ENCODE measurements around the gene NT5E. TPM values are rescaled to one million over a fixed set of nuclear protein-coding genes. Genes with fewer than 3 reads are reported as not detected.

NT5E gene
- total and polyA plus RNA-seq, 2 of the 13 experiments (the other 11 are each of a cell fraction or from before 2014, with no cell fraction given) = 9.5 to 33.0 TPM

- TF ChIP-seq CERS6 (CRISPR knock-in tag; IDR thresholded peaks at IDR 0.05) (no peak), HNF1B (CRISPR knock-in tag; IDR thresholded peaks at IDR 0.05) (peak; percentile 100), ZFP90 (CRISPR knock-in tag; IDR thresholded peaks at IDR 0.05; ENCODE audit: borderline replicate concordance) (no peak), ZNF329 (CRISPR knock-in tag; IDR thresholded peaks at IDR 0.05; ENCODE audit: low read depth) (no peak), ZNF17 (CRISPR knock-in tag; IDR thresholded peaks at IDR 0.05) (no peak), KMT2B (CRISPR knock-in tag; IDR thresholded peaks at IDR 0.05) (no peak), TBP (CRISPR knock-in tag; IDR thresholded peaks at IDR 0.05) (no peak), ZNF563 (CRISPR knock-in tag; IDR thresholded peaks at IDR 0.05) (no peak), ZXDC (CRISPR knock-in tag; IDR thresholded peaks at IDR 0.05) (no peak), SRSF1 (optimal IDR thresholded peaks at IDR 0.05; ENCODE audit: low read depth, low read length) (no peak), ZEB1 (IDR thresholded peaks at IDR 0.05; ENCODE audit: insufficient replicate concordance, low read depth) (peak; percentile 11), EEA1 (CRISPR knock-in tag; IDR thresholded peaks at IDR 0.05; ENCODE audit: borderline replicate concordance) (no peak), ZNF557 (CRISPR knock-in tag; IDR thresholded peaks at IDR 0.05) (no peak), NFKB2 (CRISPR knock-in tag; IDR thresholded peaks at IDR 0.05; ENCODE audit: borderline replicate concordance) (no peak), U2AF2 (IDR thresholded peaks at IDR 0.05; ENCODE audit: low read depth, low read length) (no peak)
- TF ChIP-seq, protein P1, sequence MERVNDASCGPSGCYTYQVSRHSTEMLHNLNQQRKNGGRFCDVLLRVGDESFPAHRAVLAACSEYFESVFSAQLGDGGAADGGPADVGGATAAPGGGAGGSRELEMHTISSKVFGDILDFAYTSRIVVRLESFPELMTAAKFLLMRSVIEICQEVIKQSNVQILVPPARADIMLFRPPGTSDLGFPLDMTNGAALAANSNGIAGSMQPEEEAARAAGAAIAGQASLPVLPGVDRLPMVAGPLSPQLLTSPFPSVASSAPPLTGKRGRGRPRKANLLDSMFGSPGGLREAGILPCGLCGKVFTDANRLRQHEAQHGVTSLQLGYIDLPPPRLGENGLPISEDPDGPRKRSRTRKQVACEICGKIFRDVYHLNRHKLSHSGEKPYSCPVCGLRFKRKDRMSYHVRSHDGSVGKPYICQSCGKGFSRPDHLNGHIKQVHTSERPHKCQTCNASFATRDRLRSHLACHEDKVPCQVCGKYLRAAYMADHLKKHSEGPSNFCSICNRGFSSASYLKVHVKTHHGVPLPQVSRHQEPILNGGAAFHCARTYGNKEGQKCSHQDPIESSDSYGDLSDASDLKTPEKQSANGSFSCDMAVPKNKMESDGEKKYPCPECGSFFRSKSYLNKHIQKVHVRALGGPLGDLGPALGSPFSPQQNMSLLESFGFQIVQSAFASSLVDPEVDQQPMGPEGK (CRISPR knock-in tag; IDR thresholded peaks at IDR 0.05) = peak; percentile 91
- TF ChIP-seq, protein P2, sequence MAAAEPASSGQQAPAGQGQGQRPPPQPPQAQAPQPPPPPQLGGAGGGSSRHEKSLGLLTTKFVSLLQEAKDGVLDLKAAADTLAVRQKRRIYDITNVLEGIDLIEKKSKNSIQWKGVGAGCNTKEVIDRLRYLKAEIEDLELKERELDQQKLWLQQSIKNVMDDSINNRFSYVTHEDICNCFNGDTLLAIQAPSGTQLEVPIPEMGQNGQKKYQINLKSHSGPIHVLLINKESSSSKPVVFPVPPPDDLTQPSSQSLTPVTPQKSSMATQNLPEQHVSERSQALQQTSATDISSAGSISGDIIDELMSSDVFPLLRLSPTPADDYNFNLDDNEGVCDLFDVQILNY (CRISPR knock-in tag; conservative IDR thresholded peaks at IDR 0.05) = no peak
- TF ChIP-seq, protein P3, sequence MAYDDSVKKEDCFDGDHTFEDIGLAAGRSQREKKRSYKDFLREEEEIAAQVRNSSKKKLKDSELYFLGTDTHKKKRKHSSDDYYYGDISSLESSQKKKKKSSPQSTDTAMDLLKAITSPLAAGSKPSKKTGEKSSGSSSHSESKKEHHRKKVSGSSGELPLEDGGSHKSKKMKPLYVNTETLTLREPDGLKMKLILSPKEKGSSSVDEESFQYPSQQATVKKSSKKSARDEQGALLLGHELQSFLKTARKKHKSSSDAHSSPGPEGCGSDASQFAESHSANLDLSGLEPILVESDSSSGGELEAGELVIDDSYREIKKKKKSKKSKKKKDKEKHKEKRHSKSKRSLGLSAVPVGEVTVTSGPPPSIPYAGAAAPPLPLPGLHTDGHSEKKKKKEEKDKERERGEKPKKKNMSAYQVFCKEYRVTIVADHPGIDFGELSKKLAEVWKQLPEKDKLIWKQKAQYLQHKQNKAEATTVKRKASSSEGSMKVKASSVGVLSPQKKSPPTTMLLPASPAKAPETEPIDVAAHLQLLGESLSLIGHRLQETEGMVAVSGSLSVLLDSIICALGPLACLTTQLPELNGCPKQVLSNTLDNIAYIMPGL (CRISPR knock-in tag; IDR thresholded peaks at IDR 0.05; ENCODE audit: borderline replicate concordance in 1 of 2, low read depth in 1 of 2) = peak in 1 of 2 experiments; percentile 48; a peak in 2 of 4 replicates
- TF ChIP-seq, protein P4, sequence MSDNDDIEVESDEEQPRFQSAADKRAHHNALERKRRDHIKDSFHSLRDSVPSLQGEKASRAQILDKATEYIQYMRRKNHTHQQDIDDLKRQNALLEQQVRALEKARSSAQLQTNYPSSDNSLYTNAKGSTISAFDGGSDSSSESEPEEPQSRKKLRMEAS (IDR thresholded peaks at IDR 0.05) = peak; percentile 49
Observed at GRCh38 chr6:85405175-85405852, 44.6 kb upstream of the NT5E start (continued).

Data from HepG2 (cell line).